IPS-18c (cell line): ENCODE results near the gene TBPL2.
A peak's percentile ranks its signal among the peaks of the same experiment; 100 is the strongest.

Experiments used
- H3K4me3 ChIP-seq: 2 replicates; pipeline ENCODE4 v1.7.0; 2013; ENCODE audit warnings: low read depth, mild to moderate bottlenecking, low read length, moderate library complexity; ENCODE audit not compliant: insufficient read depth
- H3K9me3 ChIP-seq: one replicate; pipeline ENCODE4 v1.6.1; 2013; ENCODE audit warnings: mild to moderate bottlenecking, low read length, moderate library complexity; ENCODE audit not compliant: control insufficient read depth, insufficient read depth

The TBPL2 gene

DNA sequence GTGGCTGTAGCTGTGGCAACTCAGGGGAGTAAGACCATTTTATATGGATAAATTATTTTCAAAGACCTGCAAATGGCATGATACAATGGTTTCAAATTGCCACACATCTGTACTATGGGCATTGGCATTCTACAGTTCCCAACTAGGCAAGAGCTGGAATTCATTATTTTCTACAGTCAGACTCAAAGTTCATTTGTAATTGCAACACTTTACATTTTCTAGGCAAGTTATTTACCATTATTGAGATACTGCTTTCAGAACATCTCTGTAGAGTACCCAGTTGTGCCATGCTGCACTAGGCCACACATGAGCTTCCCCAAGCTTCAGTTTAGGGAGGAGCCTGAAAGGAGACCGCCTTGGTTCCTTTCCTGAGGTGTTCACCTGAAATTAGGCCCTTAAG is 20.8 kb downstream of the TBPL2 start:
- Histone ChIP-seq H3K4me3 (no peak overlapping the region), H3K9me3 (no peaks in the 10 kb centered on the region)

DNA sequence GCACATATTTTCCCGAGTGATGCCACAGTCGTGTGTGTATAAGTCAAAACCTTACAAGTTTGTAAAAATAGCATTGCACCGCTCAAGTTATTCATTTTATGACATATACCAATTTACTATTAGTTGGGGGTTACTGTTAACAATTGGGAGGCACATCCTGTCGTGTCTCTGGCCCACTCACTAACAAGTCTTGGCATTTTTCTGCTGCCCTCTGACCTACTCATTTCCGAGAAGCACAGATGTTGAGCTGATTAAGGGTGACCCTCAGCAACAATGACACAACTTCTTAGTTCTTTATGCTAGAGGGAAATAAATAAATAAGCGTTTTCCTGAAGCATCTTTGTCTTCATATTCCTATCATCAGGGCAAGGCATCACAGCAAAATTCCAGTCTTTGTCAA is 22.0 kb downstream of the TBPL2 start:
- no peak overlapping the region for H3K4me3 ChIP-seq

DNA sequence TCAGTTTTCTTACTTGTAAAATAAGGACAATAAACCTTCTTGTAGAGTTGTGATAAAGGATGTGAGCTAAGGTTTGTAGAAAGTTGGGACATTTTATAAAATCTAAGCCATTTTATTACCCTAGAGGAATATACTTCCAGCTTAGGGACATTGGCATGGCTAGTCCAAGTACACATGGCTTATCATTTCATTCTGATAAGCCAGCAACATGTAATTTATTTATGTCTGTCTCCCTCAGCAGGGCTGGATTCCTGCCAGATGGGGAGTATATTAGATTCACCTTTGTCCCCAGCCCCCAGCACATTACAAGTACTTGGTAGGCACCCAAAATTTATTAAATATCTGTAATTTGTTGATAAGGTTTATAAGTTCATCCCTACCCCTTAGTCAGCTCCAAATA is 22.5 kb downstream of the TBPL2 start:
- H3K4me3 ChIP-seq = no peak overlapping the region
- H3K9me3 ChIP-seq = no peaks in the 10 kb centered on the region

More for the DNA sequence above, 22.0 kb downstream of the TBPL2 start:
- no peaks in the 10 kb centered on the region for H3K9me3 ChIP-seq

DNA sequence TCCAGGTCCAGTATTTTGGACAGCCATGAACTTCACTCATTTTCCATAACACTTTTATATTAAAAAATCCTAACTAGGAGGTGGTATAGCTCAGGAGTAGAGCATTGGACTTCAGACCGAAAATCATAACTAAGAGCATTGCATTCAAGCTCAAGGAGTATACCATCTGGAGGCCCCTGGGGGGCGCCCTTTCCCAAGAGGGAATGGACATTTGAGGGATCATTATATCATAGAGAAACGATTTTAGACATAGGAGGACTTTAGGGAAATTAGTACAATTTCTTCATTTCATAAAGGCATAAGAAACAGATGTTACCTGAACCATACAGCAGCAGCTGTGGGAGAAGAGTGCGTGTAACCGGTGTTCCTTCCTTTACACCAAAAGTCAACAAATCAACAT is 23.6 kb downstream of the TBPL2 start:
- Histone ChIP-seq H3K4me3 (no peak overlapping the region), H3K9me3 (no peaks in the 10 kb centered on the region)

DNA sequence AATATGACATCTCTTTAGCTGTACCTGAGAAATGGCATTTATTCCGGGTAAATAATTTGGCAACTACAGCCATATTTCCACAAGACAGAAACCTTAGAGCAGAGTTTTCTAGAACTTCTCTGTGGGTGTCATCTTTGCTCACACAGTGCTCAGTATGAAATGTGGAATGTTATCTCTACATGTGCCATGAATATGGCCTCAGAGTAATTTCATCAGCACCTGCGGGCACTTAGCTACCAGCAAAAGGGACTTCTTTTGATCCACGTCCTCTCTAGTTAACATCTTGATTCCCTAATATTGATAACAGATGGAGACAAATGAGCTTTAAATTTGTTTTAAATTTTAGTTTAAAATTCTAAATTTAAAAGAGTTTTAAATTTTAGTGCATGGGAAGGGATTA is 25.9 kb downstream of the TBPL2 start:
- H3K9me3 ChIP-seq = no peaks in the 10 kb centered on the region

DNA sequence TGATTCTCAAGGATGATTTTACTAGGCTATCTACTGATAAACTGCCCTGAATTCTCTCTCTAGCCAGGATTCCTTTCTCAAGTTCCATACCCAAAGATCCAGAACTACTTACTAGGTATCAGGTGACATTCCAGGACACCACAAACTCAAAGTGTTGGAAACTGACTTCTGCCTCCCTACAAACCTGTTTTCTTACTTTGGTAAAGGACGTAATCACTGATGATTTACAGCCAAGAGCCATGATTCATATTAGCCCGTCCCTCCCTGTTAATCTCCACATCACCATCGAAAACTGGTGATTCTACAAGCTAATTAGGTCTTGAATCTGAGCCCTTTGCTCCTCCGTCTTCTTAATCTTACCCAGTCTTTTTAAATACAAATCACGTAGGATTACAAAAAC is 27.7 kb downstream of the TBPL2 start:
- no peak overlapping the region for H3K4me3 ChIP-seq

More for the DNA sequence above, 25.9 kb downstream of the TBPL2 start:
- no peak overlapping the region for H3K4me3 ChIP-seq

DNA sequence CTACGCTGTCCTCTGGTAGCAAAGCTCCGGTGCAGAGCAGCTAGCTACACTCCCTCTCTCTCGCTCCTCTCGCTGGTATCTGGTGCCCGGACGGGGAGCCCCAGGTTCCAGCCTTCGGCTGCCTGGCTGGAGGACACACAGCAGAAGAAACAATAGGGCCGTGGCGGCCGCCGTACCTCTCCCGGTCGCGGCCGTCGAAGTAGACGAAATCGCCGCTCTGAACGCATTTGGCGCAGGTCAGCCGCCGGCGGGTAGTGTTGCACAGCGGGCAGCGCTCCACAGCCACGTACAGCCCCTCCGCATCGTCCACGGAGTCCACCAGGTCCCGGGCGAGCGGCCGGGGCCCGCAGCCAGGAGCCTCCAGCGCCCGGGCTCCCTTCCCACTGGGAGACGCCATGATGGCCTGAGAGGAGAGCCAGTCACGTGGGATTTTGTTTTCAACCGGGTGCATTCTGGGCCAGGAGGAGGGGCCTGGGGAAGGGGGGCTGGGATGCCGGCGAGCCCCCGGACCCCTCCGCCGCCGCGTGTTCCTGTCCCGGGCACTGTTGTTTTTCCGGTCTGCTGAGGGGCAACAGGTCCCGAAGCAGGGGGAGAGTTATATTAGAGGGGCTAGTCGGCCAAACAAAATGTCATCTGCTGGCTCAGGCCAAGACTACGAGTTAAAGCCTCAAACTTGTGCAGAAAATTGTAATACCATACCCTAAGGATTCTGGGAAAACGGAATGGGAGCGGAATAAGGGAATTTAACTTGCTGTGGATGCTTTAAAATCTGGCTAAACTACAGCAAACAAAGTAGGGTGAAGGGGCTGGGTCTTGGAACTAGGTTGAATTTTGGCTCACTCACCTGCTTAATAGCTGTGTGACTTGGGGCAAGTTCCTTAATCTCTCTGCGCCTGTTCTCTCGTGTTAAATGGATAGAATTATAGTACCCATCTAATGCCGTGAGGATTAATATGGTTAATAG is 28.7 kb downstream of the TBPL2 start, which contains the start of gene ATG14:
ATG14 (minus strand) TSS at position 405 of the 964 bp plus-strand sequence; CDS start at position 397, 8 bp downstream.
- H3K4me3 ChIP-seq = peak within 1 kb of the TSS; percentile 90
- H3K9me3 ChIP-seq = no peaks in the 10 kb centered on the region

More for the DNA sequence above, 27.7 kb downstream of the TBPL2 start:
- H3K9me3 ChIP-seq = no peaks in the 10 kb centered on the region

DNA sequence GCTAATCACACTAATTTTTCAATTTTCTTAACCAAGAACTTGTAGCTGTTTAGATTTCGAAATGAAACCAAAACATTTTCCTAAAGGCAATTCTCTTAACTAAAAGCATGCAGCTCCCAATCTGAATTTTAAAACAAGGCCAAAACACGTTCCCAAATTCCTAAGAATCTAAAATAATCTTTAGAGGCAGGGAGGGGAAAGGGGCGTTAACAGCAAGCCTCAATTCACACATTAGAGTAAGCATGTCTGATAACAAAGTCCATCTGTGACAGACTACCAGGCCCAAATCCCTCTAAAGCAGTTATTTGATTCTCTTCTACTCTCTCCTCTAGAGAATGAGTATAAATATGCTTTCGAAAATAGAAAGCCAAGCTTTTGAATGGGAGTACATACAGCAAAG is 29.5 kb downstream of the TBPL2 start:
- H3K9me3 ChIP-seq = no peaks in the 10 kb centered on the region
- H3K4me3 ChIP-seq = peak overlapping the region; percentile 90

DNA sequence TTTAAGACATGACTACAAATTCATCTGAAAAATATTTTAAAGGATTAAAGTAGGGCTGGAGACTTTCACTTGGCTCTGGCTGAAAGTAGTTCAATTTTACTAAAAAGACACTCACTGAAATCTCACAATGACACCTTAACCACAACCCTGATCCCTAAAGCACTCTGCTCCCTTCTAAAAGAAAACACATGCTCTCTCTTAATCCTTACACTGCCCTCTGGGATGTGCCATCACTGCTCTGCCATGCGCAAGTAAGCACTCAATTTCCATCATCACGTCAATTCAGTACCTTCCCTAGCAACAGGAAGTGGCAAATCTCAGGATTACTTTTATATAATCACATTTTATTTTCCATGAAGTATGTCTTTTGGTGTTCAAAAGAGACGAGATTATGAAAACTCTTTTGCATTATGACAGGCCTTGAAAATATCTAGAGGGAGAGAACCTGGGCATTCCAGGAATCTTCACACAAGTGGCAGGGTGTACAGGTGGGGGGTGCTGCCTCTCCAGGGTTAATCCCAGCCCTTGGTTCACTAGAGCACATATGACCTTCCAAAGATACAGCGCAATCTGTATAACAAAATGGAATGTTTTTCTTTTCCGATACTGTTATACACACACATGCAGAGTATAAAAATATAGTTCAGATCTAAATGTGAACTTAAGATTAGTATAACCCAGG is 36.1 kb downstream of the TBPL2 start:
- Histone ChIP-seq H3K9me3 (no peaks in the 10 kb centered on the region), H3K4me3 (no peak overlapping the region)

DNA sequence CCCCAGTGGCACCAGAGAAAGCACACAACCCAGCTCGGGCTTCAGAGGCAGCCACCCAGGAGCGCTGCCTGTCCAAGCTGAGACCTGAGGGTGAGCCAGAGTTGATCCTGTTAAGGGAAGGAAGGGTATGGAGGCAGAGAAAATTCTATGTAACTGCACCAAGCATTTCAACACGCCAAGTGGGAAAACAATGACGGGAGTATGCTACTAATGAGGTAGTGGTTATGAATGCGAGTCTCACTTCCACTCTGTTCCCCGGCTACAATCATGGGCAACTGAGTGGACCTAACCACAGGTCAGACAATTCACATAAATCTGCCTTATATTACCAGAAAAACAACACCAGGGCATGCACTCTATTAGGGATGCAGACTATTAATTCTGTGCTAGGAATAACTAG is 38.7 kb downstream of the TBPL2 start:
- H3K4me3 ChIP-seq = no peak overlapping the region

DNA sequence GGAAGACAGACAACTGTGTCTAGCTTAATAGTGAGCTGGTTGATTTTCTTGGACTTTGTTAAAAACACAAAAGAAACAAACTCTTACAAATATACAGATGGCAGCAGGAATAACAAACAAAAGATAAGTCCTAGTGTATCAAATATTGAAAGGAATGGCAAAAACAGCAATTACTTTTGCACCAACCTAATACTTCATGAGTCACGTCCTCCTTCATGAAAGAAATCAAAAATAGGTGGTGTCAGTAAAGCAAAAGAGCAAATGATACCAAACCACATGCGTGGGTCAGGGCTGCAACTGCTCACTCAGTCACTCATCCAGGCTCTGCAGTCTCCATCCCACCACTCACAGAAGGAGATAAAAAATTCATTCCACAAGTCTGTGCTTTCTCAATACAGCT is 40.6 kb downstream of the TBPL2 start:
- H3K9me3 ChIP-seq = no peaks in the 10 kb centered on the region
- H3K4me3 ChIP-seq = no peak overlapping the region

More for the DNA sequence above, 38.7 kb downstream of the TBPL2 start:
- H3K9me3 ChIP-seq = no peaks in the 10 kb centered on the region

DNA sequence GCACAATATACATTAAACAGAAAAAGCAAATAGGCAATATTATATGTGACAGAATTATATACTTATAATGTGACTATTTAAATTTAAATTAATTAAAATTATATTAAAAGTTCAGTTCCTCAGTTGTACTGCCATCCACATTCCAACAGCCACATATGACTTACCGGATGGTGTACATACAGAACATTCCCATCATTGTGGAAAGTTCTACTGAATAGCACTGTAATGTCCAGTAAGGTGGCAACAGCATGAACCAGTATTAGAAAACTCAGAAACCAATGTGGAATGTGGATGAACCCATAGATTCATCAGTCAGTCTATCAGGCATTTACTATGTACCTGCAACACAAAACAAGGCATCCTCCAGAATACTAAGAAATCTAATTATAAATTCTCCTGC is 41.2 kb downstream of the TBPL2 start:
- no peak overlapping the region for H3K4me3 ChIP-seq

DNA sequence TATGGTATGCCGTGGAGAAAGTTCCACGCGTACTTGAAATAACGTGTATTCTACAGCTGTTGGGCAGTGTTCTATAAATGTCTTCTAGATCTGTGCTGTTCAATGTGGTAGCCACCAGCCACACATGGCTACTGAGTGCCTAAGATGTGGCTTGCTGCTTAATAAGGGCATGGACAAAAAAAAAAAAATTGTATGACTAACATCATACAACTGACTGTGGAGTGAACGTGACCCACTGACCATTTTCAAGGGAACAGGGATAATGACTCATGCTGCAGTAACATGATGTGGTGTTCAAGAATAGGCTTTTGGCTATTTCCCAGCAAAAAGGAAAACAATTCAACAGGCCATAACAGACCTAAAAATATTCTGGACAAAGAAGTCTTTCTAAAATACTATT is 41.7 kb downstream of the TBPL2 start:
- no peak overlapping the region for H3K4me3 ChIP-seq
- no peaks in the 10 kb centered on the region for H3K9me3 ChIP-seq

More for the DNA sequence above, 41.2 kb downstream of the TBPL2 start:
- H3K9me3 ChIP-seq = no peaks in the 10 kb centered on the region

DNA sequence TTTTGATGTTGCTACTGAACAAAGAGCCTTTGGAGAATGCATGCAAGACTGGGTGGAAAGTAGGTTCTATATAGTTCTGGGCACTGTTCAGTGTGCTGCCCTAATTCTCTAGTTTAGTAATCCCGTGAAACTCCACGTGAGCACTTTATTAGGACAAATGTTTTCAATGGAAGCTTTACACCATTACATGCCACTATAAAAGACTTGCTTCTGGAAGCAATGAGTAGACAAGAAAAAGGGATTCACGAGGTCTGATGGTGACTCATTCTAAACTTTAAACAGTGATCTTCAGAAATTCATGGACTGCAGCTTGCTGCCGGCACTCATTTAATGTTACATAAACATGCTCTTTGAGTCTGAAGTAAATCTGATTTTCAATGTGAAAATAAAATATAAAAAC is 51.1 kb downstream of the TBPL2 start:
- no peaks in the 10 kb centered on the region for H3K9me3 ChIP-seq
- no peak overlapping the region for H3K4me3 ChIP-seq

DNA sequence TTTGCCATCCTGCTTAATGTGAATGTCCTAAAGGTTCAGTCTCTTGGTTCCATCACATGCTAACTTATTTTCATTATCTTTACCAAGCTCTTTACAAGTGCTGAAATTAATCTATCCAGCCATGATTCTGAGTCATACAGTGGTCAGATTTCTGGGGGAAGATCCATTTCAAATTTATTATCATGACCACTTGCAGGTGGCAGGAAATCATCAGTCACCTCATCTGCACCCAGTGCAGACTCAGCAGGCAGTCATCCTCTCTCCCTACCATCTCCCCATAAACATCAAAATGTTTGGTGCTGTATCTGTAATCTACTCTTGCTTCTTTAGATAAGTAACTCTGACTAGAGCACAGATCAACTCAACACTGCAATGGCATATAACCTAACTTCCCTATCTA is 52.3 kb downstream of the TBPL2 start:
- H3K4me3 ChIP-seq = no peak overlapping the region
- no peaks in the 10 kb centered on the region for H3K9me3 ChIP-seq

DNA sequence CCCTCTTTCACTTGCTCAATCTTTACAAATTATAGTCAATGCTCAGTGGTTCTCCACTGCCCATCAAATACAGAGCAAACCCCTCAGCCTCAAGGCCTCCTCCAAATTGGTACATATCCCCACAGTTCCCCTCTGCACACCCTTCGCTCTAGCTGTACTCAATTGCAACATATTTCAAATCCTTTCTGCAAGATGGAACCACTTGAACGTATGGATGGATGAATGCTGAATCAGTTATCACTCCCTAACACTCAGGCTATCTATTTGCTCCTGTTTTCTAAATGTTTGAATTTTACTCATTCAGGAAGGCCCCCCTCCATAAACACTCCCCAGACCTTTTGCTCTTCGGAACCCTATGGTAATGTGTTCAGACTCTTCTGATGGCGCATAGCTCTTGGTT is 53.3 kb downstream of the TBPL2 start:
- H3K9me3 ChIP-seq = no peaks in the 10 kb centered on the region
- no peak overlapping the region for H3K4me3 ChIP-seq

DNA sequence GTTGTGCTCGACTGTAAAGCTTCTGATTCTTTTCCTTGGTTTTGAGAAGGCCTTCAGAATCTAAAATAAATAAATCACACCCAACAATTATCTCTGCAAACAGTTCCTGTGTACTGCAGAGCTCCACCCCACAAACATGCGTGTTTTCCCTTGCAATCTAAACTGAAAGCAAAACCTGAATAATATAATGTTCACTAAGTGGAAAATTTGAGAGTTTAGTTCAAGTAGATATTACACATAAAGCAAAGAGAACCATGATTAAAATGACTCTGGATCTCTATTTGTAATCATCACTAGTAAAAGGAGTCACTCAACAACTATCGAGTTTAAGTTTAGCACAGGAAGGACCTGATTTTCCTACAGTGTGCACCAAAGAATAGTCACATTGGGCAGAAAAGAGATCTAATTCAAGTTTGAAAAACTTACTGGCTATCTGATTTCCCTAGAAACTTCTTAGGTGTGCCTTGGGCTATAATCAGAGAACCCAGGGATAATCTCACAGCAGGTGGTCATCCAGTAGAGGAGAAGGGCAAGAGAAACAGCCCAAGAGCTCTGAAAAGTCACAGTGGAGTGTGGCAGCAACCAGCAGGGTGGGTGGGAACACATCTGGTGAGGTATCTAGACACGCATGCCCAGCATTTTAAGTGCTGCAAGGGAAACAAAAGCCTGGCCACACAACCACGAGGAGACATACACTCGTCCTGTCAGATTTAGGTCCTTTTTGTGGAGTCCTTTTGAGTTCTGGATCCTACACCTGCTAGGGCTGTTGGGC is 54.2 kb downstream of the TBPL2 start:
- H3K9me3 ChIP-seq = no peaks in the 10 kb centered on the region
- no peak overlapping the region for H3K4me3 ChIP-seq
